ENCODE results near the gene ZC3HAV1.
A peak's percentile ranks its signal among the peaks of the same experiment; 100 is the strongest.
"Not testable (repeated sequence)": the region's sequence is repeated elsewhere in the genome, so short reads cannot be mapped to it uniquely, and the experiment has no call there.

Gene ZC3HAV1

DNA sequence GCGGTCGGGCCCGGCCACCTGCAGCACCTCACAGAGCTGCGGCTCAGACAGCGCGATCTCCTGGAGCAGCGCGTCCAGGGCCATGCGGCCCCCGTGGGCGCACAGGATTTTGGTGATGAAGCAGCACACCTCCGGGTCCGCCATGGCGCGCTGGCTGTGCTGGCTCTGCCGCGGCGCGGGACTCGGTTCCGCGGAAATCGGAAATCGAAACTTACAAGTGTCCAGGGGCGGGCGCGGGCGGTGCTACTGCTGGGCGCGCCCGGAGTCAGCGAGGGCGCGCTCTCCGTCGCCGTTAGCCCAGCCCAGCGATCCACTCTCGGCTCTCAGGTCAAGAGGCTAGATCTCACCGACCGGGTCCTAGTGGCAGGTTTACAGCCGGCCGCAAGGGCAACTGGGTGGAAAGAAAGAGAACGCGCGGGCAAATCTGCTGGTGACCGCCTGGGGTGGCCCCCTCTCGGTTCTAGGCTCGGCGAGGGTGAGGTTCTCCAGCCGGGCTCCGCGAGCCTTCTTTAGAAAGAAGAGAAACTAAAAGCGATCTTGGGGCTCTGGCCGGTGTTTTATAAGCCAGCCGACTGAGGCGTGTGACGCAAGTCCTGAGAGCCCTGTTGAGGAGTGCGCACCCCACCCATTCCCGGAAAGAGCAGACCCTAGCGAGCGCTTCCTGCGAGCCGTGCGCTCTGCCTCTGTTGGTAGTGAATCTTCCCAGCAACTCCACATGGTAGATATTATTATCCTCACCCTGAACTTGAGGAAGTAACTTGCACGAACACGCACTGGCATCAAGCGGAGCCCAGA lies at the start of gene ZC3HAV1:
Gene ZC3HAV1 (minus strand): TSS at position 533 of the 795 bp plus-strand sequence. CDS start 389 bp downstream, at position 144.
- peak; percentile 74 for DNase-seq

DNA sequence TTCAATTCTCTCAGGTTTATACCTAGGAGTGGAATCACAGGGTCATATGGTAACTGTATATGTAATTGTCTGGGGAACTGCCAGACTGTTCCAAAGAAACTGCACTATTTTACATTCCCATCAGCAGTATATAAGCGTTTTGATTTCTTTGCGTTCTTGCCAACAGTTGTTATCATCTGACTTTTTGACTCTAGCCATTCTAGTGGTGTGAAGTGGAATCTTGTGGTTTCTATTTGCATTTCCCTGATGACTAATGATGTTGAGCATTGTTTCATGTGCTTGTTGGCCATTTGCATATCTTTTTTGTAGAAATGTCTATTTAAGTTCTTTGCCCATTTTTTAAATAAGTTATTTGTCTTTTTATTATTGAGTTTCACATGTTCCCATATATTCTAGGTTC lies 44.3 kb upstream of the ZC3HAV1 start:
- DNase-seq, result no peak

DNA sequence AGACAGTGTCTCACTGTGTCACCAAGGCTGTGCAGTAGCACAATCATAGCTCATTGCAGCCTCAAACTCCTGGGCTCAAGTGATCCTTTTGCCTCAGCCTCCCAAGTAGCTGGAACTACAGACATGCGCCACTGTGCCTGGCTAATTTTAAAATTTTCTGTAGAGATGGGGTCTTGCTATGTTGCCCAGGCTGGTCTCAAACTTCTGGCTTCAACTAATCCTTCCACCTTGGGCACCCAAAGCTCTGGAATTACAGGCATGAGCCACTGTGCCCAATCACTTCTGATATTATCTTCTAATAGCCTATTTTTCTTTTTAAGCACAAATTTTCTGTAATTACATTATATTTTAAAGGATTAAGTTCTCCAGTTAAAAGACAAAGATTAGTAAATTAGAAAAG lies 42.6 kb upstream of the ZC3HAV1 start:
- no peak for DNase-seq

DNA sequence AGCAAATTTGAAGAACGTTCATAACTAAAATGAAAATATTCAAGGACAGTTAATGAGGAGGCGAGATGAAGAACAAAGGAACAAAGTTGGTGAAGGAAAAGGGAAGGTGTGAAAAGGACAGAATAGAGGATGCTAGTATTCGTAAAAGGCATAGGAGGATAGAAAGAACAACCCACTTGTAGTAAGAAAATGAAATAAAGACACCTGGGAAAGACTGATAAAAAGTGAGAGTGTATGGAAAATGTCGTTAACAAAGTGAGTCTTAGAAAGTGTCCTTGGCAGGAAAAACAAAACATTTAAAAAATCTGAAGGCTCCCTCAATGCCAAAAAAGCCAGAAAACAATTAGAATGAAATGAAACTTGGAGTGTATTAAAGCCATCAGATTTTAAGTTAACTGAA lies 29.6 kb upstream of the ZC3HAV1 start:
- DNase-seq, result no peak

DNA sequence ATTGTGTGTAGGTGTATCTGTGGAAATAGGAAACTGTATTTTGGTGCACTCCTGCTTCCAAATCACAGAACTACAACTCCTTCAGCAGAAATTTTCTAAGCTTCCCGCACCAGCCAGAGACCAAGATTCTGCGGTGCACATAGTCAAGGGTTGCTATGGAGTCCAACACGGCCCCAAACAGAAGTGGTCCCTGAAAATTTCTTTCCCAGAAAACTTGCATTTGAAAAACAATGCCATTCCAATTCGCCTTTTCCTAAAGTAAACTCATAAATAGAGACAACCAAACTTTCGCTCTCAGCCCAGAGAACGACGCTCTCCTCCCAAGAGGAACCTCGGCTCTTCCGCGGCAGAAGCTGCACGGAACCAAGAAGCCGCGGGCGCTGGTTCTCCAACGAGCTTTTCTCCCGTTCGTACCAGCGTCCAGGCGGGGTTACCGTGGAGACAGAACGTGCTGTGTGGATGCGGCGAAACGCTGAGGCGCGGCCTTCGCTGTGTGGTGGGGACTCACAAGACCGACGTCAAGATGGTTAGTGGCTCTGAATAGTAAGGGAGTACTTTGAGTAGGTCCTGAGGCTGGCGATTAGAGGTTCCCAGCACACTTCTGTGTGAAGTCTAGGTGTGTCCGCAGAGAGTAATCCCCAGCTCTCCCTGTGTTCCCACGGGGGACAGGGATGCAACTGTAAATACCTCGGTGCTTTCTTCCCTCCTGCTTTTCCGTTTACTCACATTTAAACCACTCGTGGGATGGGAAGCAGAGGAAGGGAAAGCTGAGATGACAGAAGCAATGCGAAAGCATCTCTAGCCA lies 24.0 kb upstream of the ZC3HAV1 start:
- DNase-seq, result peak; percentile 84

DNA sequence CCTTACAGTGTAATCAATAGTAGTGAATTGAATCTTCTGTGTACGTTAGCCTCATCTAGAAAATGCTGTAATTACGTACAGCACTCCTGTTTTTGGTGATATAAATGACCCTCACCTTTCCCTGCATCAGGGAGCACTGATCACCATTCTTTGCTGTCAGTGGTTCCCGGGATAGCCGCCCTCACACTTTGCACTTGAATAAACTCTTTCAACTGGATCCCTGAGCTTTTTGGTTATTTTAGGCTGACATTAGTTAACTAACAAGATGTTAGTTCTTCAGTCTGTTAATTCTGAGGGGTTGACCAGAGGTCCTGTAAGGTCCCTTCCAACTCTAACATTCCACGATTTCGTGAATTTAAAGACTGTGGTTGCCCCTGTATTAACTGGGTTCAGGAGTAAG lies 23.4 kb upstream of the ZC3HAV1 start:
- no peak for DNase-seq

DNA sequence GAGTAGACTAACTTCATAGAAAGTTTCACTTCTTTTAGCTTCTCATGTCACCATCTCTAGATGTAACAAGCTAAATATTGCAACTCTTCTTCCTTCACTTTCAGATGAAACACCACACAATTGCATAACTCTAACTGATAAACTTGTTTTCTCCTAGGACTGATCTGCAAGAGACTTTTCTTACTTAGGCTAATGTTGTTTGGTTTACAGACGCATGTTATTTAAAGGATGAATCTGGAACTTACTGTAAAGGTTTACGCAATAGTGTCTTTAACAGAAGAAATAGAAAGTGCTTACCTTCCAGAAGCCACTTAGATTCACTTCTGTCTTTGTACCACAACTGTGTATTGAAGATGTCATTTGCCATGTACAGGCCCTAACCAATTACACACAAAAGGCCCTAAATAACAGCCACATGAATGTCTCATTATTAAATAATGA lies 22.1 kb upstream of the ZC3HAV1 start:
- no peak for DNase-seq

DNA sequence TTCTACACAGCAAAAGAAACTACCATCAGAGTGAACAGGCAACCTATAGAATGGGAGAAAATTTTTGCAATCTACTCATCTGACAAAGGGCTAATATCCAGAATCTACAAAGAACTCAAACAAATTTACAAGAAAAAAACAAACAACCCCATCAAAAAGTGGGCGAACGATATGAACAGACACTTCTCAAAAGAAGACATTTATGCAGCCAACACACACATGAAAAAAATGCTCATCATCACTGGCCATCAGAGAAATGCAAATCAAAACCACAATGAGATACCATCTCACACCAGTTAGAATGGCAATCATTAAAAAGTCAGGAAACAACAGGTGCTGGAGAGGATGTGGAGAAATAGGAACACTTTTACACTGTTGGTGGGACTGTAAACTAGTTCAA lies 20.3 kb upstream of the ZC3HAV1 start:
- DNase-seq, result not testable (repeated sequence)

DNA sequence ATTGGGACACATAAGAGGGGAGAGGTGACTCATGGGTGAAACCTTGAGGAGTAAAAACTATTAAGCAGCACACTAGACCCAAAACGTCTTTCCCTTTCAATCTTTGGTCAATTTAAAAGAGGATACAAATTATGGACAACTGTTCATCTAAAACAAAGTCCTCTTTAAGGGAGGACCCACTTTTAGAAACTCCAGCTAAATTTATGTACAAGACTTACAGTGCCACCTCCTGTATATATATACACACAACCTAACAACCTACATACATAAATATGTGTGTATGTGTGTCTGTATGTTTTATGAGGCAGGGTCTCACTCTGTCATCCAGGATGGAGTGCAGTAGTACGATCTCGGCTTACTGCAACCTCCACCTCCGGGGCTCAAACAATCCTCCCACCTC lies 18.1 kb upstream of the ZC3HAV1 start:
- DNase-seq, result no peak

DNA sequence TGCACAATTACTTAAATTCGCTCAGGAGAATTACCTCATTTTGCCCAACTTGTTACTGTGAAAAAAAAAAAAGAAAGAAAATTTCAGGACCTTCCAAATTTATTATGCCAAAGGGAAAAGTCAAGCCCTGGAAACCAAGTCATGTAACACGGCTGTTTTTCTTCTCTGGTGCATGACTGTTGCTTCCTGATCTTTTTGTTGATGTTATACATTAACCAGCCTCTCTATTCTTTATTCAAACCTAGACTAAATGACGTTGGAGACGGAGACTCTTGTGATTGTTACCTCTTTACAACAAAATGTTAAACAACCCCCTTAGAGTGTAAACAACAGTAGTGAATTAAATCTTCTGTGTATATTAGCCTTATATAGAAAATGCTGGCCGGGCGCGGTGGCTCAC lies 16.1 kb upstream of the ZC3HAV1 start:
- DNase-seq, result no peak

DNA sequence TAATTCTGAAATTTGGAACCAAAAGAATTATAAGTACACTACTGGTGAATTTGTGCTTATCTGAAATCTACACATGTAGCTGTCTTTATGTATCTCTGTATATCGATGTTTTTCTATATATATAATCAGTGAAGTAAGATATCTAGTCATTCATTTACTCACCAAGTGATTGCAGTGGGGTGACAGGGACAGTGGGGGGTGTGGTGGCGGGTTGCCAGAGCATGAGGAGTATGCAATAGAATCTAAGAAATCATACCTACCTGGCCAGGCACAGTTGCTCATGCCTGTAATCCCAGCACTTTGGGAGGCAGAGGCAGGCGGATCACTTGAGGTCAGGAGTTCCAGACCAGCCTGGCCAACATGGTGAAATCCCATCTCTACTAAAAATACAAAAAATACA lies 15.5 kb upstream of the ZC3HAV1 start:
- not testable (repeated sequence) for DNase-seq

DNA sequence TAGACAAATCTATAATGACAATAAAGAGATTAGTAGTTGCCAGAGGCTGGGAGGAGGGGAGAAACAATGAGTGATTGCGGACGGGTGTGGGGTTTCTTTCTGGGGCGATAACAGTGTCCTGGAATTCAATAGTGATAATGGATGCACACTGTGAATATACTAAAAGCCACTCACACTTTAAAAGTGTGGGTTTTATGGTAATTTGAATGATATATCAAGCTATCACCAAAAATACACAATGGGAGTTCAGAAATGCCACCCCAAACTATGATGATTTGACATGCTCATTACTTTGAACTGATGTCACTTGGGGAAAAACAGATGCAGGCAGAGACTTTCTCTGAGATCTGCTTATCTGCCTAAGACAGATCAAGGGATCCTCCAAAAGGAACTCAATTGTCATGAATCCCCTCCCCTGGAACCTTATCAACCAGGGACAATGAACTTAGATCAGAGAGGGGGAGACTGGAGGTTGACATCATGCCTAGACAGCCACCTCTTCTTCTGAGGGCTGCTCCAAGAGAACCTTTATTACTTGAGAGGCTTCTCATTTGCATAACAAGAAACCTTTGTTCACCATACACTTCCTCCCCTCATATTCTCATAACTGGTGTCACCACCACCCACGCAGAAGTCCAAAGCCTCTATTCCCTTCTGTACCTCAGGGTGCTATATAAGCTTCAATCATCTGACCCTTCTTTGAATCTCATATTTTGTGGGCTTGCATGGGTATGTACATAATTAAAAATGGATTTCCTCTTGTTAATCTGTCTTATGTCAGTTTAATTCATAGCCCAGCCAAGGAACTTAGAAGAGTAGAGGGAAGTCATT lies 14.8 kb upstream of the ZC3HAV1 start:
- no peak for DNase-seq

DNA sequence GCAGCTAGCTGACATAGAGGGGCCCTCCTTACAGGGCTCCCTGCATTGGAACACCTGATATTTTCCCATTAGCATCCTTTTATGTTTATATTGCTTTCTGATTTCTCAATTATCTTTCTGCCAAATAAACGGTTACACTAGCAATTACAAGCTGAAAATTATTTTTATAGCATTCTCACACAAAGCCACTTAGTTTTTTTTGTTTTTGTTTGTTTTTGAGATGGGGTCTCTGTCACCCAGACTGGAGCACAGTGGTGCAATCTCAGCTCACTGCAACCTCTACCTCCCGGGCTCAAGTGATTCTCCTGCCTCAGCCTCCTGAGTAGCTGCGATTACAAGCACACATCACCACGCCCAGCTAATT lies 9.9 kb upstream of the ZC3HAV1 start:
- no peak for DNase-seq

DNA sequence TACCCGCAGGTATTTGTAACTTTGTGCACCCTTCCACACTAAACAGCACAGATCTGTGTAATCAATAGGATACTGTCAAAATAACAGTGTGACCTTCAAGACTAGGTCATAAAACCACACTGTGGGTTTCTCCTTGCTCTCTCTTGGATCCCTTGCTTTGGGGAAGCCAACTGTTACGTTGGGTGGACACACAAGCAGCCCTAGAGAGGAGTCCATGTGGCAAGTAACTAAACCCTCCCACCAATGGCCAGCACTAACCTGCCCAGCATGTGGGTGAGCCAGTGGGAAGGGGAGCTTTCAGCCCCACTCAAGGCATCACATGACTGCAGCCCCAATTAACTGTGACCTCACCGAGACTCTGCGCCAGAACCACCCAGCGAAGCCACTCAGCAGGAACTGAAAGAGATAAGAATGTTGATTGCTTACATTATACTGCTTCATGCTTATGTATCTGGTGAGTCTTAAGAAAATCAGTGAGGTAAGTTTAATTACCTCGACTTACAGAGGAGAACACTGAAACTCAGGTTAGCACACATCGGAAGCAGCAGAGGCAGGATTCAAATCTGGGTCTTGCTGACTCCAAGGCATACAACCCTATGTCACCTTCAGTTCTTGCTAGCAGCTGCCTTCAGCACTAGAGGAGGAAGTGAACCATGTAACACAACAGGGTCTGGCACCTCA lies 9.4 kb upstream of the ZC3HAV1 start:
- DNase-seq, result no peak

DNA sequence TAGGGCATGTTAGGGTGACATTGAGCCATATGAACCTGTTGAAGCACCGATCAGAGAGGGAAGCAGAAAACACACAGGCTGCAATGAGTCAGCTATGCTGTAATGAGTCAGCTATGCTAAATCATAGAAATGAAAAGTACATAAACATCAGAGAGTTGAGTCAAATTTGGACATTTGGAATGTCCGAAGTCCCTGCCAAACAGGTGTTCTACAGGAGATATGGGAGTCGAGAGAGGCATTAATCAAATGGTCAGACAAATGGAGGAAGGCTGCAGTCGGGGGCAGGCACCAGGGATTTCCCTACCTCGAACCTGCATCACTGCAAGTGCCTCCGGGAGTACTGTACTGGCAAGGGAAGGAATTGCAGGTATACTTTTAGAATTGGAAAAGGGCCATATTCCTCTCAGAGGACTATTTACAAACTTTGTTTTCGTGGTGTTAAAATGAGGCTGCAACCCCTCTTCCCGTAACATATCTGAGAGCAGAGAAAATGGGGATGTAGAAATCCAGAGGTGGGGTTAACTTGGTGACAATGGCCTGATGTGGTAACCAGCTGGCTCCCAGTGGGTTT lies 8.8 kb upstream of the ZC3HAV1 start:
- DNase-seq, result no peak

DNA sequence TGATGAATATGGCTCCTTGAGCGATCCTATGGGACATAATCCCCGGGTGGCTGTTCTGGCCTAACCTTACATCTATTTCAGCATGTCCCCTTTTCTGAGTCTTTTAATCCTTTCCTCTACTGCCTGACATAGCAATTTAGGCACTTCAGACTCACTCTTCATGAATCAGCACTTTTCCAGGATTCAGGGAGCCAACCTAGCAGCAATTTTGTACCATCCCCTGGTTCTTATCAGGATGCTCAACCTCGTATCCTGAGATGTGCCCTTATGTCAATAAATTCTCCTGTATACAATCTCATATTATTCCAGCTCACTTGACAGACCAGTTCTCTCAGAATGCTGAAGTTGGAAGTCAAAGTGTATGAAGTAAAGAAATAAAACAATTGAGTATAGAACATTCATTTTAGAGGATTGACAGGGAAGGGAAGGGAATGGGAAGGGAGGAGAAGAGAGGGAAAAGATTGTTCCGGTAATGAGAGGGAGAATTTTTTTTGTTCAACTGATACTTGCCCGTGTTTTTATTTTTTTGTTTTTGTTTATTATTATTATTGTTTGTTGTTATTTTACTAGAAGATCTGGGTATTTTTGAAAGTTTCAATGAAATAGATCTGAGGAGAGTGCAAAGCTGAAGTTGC lies 8.2 kb upstream of the ZC3HAV1 start:
- no peak for DNase-seq

DNA sequence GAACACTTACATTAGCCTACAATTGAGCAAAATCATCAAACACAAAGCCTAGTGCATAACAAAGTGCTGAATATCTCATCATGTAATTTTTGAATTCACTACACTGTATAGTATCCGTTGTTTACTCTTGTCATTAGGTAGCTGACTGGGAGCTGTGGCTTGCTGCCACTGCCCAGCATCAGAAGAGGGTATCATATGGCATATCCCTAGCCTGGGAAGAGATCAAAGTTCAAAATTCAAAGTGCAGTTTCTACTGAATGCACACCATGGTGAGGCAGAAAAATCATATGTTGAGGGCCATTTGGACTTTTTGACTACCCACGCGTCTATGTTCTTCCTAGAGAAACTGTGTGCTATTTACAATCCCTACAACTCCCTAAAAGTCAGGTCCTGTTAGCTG lies 7.5 kb upstream of the ZC3HAV1 start:
- DNase-seq, result peak; percentile 53

DNA sequence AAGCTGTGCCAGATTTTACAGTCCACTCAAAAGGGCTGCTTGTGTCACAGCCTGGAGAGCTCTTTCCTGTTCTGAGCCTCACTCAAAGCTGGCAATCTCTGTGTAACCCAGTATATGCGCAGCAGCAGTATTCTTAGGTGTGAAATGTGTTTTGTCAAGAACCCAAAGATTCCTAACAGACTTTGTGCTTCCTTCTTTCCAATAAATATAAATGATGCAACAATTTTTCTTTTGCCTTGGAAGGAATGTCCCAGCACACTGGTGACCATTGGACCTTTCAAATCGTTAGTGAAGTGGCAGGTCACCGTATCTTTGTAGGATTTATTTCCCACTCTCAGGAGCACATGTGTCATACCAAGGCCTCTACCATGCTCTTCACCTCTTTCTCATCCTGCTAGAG lies 5.6 kb upstream of the ZC3HAV1 start:
- no peak for DNase-seq

DNA sequence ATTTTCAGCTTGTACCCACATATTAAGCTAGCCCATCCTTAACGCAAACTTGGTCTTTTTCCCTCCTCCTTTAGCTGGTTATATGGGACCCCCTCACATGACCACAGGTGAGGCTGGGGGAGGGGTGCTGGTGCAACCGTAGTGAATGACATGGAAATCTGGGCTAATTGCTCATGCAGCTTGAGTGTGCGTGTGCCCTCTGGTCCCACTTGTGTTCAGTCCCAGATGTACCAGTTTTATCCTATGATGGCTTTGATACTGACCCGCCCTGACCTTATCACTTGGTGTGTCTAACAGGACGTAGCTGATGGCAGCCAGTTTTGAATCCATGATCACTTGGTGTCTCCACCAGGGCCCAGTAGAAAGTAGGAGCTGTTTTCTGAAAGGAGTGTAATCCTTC lies 5.1 kb upstream of the ZC3HAV1 start:
- no peak for DNase-seq

DNA sequence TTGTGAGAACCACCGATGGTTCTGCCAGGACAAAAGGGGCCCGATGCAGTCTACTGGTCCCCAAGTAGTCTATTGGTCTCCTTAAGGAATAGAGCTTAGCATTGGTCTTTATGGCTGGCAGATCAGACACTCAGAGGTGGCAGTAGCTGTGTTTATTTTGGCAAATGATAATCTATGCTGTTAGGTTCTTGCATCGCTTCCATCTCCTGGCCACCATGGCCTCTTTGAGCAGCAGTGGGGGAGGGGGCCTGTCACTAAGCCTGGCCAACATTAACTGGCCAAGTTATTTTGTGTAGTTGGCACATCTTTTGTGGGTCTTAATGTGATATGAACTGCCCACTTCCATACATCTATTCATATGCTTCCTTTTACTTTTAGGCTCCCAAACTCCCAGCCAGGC lies 4.5 kb upstream of the ZC3HAV1 start:
- DNase-seq, result peak; percentile 26

DNA sequence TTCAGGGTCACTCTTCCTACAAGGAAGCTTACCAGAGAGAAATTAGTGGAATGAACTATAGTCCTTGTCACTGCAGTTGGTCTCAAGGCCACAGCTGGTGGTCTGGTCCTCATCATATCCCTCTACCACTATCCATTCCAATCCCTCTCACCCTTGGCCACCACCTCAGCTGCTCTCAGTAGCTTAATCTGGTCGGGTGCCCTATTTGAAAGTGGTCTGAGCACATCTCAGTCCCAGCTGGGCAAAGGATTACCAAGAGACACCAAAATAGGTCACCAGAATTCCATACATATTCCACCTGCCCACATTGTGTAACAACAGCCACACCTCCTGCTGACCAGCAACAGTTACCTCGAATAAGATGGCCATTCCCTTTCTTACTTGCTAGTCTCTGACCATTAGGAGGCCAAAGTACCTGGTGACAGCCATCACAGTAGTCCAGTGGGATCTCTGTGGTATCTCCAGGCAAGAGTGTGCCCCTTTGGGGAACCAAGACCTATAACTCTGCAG lies 3.3 kb upstream of the ZC3HAV1 start:
- no peak for DNase-seq

DNA sequence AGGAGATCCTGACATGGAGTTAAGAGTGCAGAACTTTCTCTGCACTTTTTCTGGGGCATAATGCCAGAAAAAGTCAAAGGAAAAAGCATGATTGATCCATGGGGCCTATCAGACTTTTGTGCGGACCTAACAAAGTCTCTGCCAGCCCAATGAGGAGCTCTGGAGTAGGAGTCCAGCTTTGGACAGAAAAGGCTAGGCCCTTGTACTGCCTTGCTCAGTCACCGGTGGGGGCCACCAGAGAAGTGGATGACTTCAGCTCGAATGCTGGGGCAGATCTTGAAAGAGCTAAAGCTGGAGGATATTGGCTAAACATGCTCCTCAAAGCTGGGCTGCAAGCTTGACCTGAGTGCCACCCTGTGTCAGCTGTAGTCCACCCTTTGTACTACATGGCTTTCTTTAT lies 2.8 kb upstream of the ZC3HAV1 start:
- no peak for DNase-seq

Data from NCI-H2029 (cell line).